CD4-positive, alpha-beta T cell treated with Interleukin-15 for 1 hour (primary cell): ENCODE results near the gene TNXB.

Experiments used
- DNase-seq: peaks from one replicate; pipeline ENCODE4 v3.0.0-alpha.2; 2020

Gene TNXB

GRCh38 chr6:32140420-32141046 lies 31.4 kb upstream of the TNXB start:
- DNase-seq = no peak

- DNase-seq = no peak
These were observed 30.5 kb upstream of the TNXB start for GRCh38 chr6:32139590-32139989.

GRCh38 chr6:32137454-32137853 lies 28.3 kb upstream of the TNXB start:
- no peak for DNase-seq

- DNase-seq = no peak
These were observed 24.6 kb upstream of the TNXB start for GRCh38 chr6:32133786-32134185.

- DNase-seq = no peak
These were observed 23.0 kb upstream of the TNXB start for GRCh38 chr6:32132110-32132509.

- no peak for DNase-seq
These were observed 22.4 kb upstream of the TNXB start for GRCh38 chr6:32131439-32131948.

GRCh38 chr6:32129297-32130088 lies 20.4 kb upstream of the TNXB start:
- DNase-seq = no peak

GRCh38 chr6:32128751-32129296 lies 19.7 kb upstream of the TNXB start:
- no peak for DNase-seq

- DNase-seq = peak; percentile 100
These were observed 18.8 kb upstream of the TNXB start, which contains the start of gene ATF6B for GRCh38 chr6:32127717-32128592. Gene ATF6B, minus strand, starts transcription at chr6:32128246. Its CDS starts 39 bp downstream, at chr6:32128207.

- no peak for DNase-seq
These were observed 18.2 kb upstream of the TNXB start for GRCh38 chr6:32127409-32127716.

- no peak for DNase-seq
These were observed 17.7 kb upstream of the TNXB start for GRCh38 chr6:32126880-32127279.

GRCh38 chr6:32123681-32124080 lies 14.5 kb upstream of the TNXB start:
- no peak for DNase-seq

- DNase-seq = no peak
These were observed 11.5 kb upstream of the TNXB start for GRCh38 chr6:32120573-32121059.

- peak; percentile 73 for DNase-seq
These were observed 9.9 kb upstream of the TNXB start for GRCh38 chr6:32118782-32119628.

- no peak for DNase-seq
These were observed 8.3 kb upstream of the TNXB start for GRCh38 chr6:32117461-32117860.

GRCh38 chr6:32116674-32117073 lies 7.5 kb upstream of the TNXB start:
- DNase-seq = no peak

- DNase-seq = no peak
These were observed 6.5 kb upstream of the TNXB start for GRCh38 chr6:32115623-32116022.

GRCh38 chr6:32114796-32115195 lies 5.7 kb upstream of the TNXB start:
- DNase-seq = no peak

- no peak for DNase-seq
These were observed 4.5 kb upstream of the TNXB start for GRCh38 chr6:32113386-32114352.

GRCh38 chr6:32112431-32112980 lies 3.4 kb upstream of the TNXB start:
- no peak for DNase-seq
